ENCODE data around the gene SLAIN1.

SLAIN1 gene

GRCh38 chr13:77751513-77752456 lies 54.3 kb downstream of the SLAIN1 start:
- DNase-seq, result peak; percentile 38

- no peak for DNase-seq
Measured at GRCh38 chr13:77752512-77753069, 55.1 kb downstream of the SLAIN1 start.

GRCh38 chr13:77760893-77761292 lies 63.4 kb downstream of the SLAIN1 start:
- DNase-seq, result no peak

- DNase-seq, result no peak
Measured at GRCh38 chr13:77767413-77767812, 69.9 kb downstream of the SLAIN1 start.

- DNase-seq, result no peak
Measured at GRCh38 chr13:77774181-77774580, 76.7 kb downstream of the SLAIN1 start.

- DNase-seq, result no peak
Measured at GRCh38 chr13:77776704-77777103, 79.2 kb downstream of the SLAIN1 start.

GRCh38 chr13:77779552-77780272 lies 82.2 kb downstream of the SLAIN1 start:
- peak; percentile 51 for DNase-seq

GRCh38 chr13:77781808-77782207 lies 84.3 kb downstream of the SLAIN1 start:
- DNase-seq, result no peak

GRCh38 chr13:77784515-77784914 lies 87.0 kb downstream of the SLAIN1 start:
- no peak for DNase-seq

- peak; percentile 3 for DNase-seq
Measured at GRCh38 chr13:77786695-77787287, 89.3 kb downstream of the SLAIN1 start.

- no peak for DNase-seq
Measured at GRCh38 chr13:77789376-77789775, 91.9 kb downstream of the SLAIN1 start.

GRCh38 chr13:77800219-77800618 lies 102.7 kb downstream of the SLAIN1 start:
- DNase-seq, result peak; percentile 88

GRCh38 chr13:77806518-77806917 lies 109.0 kb downstream of the SLAIN1 start:
- no peak for DNase-seq

- DNase-seq, result no peak
Measured at GRCh38 chr13:77807431-77808135, 110.1 kb downstream of the SLAIN1 start.

- no peak for DNase-seq
Measured at GRCh38 chr13:77810430-77810829, 112.9 kb downstream of the SLAIN1 start.

GRCh38 chr13:77810878-77811277 lies 113.4 kb downstream of the SLAIN1 start:
- DNase-seq, result no peak

GRCh38 chr13:77811381-77811780 lies 113.9 kb downstream of the SLAIN1 start:
- DNase-seq, result no peak

- DNase-seq, result no peak
Measured at GRCh38 chr13:77811981-77812380, 114.5 kb downstream of the SLAIN1 start.

All from fibroblast of skin of abdomen (primary cell).